ENCODE measurements around the gene DHRS7.
"Not testable (repeated sequence)": the region's sequence is repeated elsewhere in the genome, so short reads cannot be mapped to it uniquely, and the experiment has no call there.

The DHRS7 gene

GRCh38 chr14:60133487-60133886 lies 31.7 kb downstream of the DHRS7 start:
- no peak for DNase-seq

- no peak for DNase-seq
Measured at GRCh38 chr14:60125918-60126317, 39.3 kb downstream of the DHRS7 start.

- no peak for DNase-seq
Measured at GRCh38 chr14:60116181-60116580, 49.0 kb downstream of the DHRS7 start.

GRCh38 chr14:60114881-60115280 lies 50.3 kb downstream of the DHRS7 start:
- DNase-seq: no peak

DNA sequence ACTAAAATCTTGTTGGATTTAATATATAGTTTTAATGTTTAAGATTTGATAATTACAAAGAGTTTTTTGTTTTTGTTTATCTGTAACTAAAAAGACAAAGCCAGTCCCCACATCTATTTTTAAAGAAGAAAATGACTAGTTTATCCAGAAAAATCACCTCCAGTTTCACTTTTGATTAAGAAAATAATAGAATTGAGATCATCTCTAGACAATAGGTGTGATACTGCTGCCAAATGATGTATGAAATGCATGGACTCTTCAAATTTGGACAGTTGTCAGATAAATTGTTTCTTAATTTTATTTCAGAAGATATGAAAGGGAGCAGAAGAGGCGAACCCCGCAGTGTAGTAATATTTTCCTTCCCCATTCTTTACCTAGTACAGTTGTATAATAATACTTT lies 53.5 kb downstream of the DHRS7 start:
- no peak for DNase-seq

GRCh38 chr14:60107477-60107876 lies 57.7 kb downstream of the DHRS7 start:
- DNase-seq: no peak

GRCh38 chr14:60106339-60106738 lies 58.9 kb downstream of the DHRS7 start:
- DNase-seq: no peak

DNA sequence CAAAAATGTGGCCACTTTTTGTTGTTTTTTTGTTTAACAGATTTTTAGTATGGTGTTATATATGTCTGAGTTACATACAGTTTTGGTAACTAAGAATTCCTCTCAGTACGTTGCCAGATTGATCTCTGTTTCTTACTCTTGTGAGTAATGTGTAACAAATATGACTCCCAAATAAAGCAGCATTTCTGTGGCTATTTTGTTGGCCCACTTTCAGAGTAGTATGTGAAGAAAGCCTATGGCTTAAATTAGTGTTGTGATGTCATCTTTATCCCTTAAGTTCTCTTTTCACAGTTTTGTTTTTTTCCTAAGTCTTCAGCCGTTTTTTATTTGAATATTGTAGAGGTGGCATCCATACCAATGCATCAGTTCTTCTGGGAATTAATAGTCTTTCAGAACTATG lies 62.8 kb downstream of the DHRS7 start:
- no peak for DNase-seq

GRCh38 chr14:60101786-60102185 lies 63.4 kb downstream of the DHRS7 start:
- DNase-seq: no peak

- not testable (repeated sequence) for DNase-seq
Measured at GRCh38 chr14:60099855-60100254, 65.3 kb downstream of the DHRS7 start.

GRCh38 chr14:60097974-60098373 lies 67.2 kb downstream of the DHRS7 start:
- DNase-seq: no peak

GRCh38 chr14:60095781-60096450 lies 69.3 kb downstream of the DHRS7 start:
- peak in 1 of 2 experiments; percentile 34 for DNase-seq

- no peak for DNase-seq
Measured at GRCh38 chr14:60095231-60095630, 70.0 kb downstream of the DHRS7 start.

DNA sequence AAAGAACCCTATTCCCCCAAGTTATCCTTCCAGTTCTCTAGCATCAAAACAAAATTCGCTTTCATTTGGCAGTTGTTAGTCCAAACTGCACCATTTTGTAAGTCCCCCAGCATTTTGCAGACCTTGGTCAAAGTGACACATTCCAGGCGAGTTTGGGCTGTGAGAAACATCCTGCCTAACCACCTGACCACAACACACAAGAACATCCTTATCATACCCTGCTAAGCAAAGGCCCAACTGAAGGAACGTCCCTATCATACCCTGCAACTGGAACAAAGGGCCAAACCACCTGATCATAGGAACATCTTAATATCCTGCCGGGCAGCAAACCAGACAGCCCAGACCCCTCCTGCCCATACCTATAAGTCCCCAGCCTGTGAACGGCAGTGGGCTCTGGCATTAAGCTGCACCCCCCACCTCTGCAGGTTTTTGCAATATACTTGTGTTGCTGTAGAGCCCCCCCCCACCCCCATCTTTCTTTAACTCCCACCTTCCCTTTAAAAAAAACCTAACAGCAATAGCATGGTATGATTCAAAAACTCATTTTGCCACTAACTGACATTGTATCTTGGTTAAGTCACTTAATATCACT lies 70.8 kb downstream of the DHRS7 start:
- peak; percentile 67 to 91 for DNase-seq
